SK-N-MC (cell line): ENCODE data around the gene VMP1.

Experiments
- EZH2 ChIP-seq: fragments of 200-600 bp; sonication (generic); IDR thresholded peaks from one replicate; pipeline ENCODE4 v1.6.1; 2017; ENCODE audit warnings: antibody characterized with exemption
- POLR2AphosphoS5 ChIP-seq: IDR thresholded peaks from 2 replicates; pipeline ENCODE4 v1.6.1; 2012; ENCODE audit warnings: mild to moderate bottlenecking, low read depth, low read length, borderline replicate concordance

- TF ChIP-seq EZH2 (no peak), POLR2AphosphoS5 (no peak)
These were observed 144.3 kb downstream of the VMP1 start for GRCh38 chr17:59851439-59852375.
